CD1c-positive myeloid dendritic cell (primary cell): Measurements from ENCODE around the gene FRMD4A.

Source experiments
- DNase-seq: peaks from one replicate; pipeline ENCODE4 v3.0.0-alpha.2; 2016; ENCODE audit errors: extremely low spot score

FRMD4A gene

GRCh38 chr10:14190702-14191101 is 140.0 kb downstream of the FRMD4A start:
- no peak for DNase-seq

GRCh38 chr10:14186245-14186644 is 144.5 kb downstream of the FRMD4A start:
- peak; percentile 2 for DNase-seq

- peak; percentile 37 for DNase-seq
These were observed 145.2 kb downstream of the FRMD4A start for GRCh38 chr10:14185316-14186045.

GRCh38 chr10:14184841-14185315 is 145.8 kb downstream of the FRMD4A start:
- DNase-seq: peak; percentile 45

GRCh38 chr10:14182781-14183180 is 147.9 kb downstream of the FRMD4A start:
- no peak for DNase-seq

GRCh38 chr10:14181567-14181936 is 149.2 kb downstream of the FRMD4A start:
- no peak for DNase-seq

- DNase-seq: no peak
These were observed 149.7 kb downstream of the FRMD4A start for GRCh38 chr10:14180911-14181566.

- no peak for DNase-seq
These were observed 151.5 kb downstream of the FRMD4A start for GRCh38 chr10:14179251-14179650.

GRCh38 chr10:14173706-14174594 is 156.8 kb downstream of the FRMD4A start:
- no peak for DNase-seq

- DNase-seq: no peak
These were observed 157.4 kb downstream of the FRMD4A start for GRCh38 chr10:14173391-14173705.

GRCh38 chr10:14172336-14172950 is 158.3 kb downstream of the FRMD4A start:
- no peak for DNase-seq

- DNase-seq: no peak
These were observed 159.4 kb downstream of the FRMD4A start for GRCh38 chr10:14171336-14171735.

GRCh38 chr10:14163377-14164086 is 167.2 kb downstream of the FRMD4A start:
- no peak for DNase-seq

- no peak for DNase-seq
These were observed 167.9 kb downstream of the FRMD4A start for GRCh38 chr10:14162629-14163344.

GRCh38 chr10:14162061-14162460 is 168.7 kb downstream of the FRMD4A start:
- no peak for DNase-seq

- DNase-seq: no peak
These were observed 170.4 kb downstream of the FRMD4A start for GRCh38 chr10:14160299-14160698.

GRCh38 chr10:14158575-14158974 is 172.1 kb downstream of the FRMD4A start:
- DNase-seq: no peak

GRCh38 chr10:14156104-14156503 is 174.6 kb downstream of the FRMD4A start:
- DNase-seq: no peak

- no peak for DNase-seq
These were observed 177.1 kb downstream of the FRMD4A start for GRCh38 chr10:14153570-14154055.

- no peak for DNase-seq
These were observed 179.2 kb downstream of the FRMD4A start for GRCh38 chr10:14151571-14151970.

GRCh38 chr10:14150526-14150925 is 180.2 kb downstream of the FRMD4A start:
- DNase-seq: no peak
